K562 (cell line): ENCODE measurements around the gene SLC25A11. TPM values are rescaled to one million over a fixed set of nuclear protein-coding genes. Genes with fewer than 3 reads are reported as not detected.

Experiments used
- ARNT ChIP-seq, 2 experiments: fragments of 450-650 bp; IDR thresholded peaks; 2 replicates each; pipeline ENCODE4 v1.6.1; 2016; ENCODE audit warnings: mild to moderate bottlenecking in 1 of 2
- BACH1 ChIP-seq: fragments of 200-800 bp; sonication (Bioruptor generic); IDR thresholded peaks from 2 replicates; pipeline ENCODE4 v1.6.1; 2016; ENCODE audit warnings: missing genetic modification characterization, missing compliant biosample characterization
- C11orf30 ChIP-seq: fragments of 450-650 bp; IDR thresholded peaks from 2 replicates; pipeline ENCODE4 v1.6.1; 2016; ENCODE audit warnings: low read depth, mild to moderate bottlenecking
- MYBL2 ChIP-seq, 2 experiments: fragments of 450-650 bp in 1 of 2; sonication (generic) in 1 of 2; formaldehyde crosslinking in 1 of 2; IDR thresholded peaks; 2 replicates each; pipeline versions ENCODE4 v1.6.1 to v1.8.1; 2017 to 2022; ENCODE audit warnings: borderline replicate concordance in 1 of 2, inconsistent platforms in 1 of 2, low read depth in 1 of 2, mild to moderate bottlenecking in 1 of 2, missing genetic modification reagents in 1 of 2, moderate library complexity in 1 of 2
- NELFE ChIP-seq: IDR thresholded peaks from 2 replicates; pipeline ENCODE4 v1.6.1; 2011; ENCODE audit warnings: mild to moderate bottlenecking; ENCODE audit not compliant: insufficient read depth, insufficient read length
- PHB ChIP-seq: fragments of 250-450 bp; sonication (Bioruptor Pico); IDR thresholded peaks from 2 replicates; pipeline ENCODE4 v1.5.0; 2021
- PHF8 ChIP-seq: fragments of 200-600 bp; sonication (generic); IDR thresholded peaks from 2 replicates; pipeline ENCODE4 v1.6.1; 2012; ENCODE audit warnings: mixed run types, mild to moderate bottlenecking, inconsistent platforms, low read length, moderate library complexity, borderline replicate concordance
- TAF9B ChIP-seq: fragments of 450-650 bp; IDR thresholded peaks from 2 replicates; pipeline ENCODE4 v1.6.1; 2018; ENCODE audit warnings: mild to moderate bottlenecking; ENCODE audit not compliant: partially characterized antibody
- TCF7L2 ChIP-seq: fragments of 150-350 bp; IDR thresholded peaks from 2 replicates; pipeline ENCODE4 v1.6.1; 2016; ENCODE audit warnings: low read depth, mild to moderate bottlenecking, low read length, moderate library complexity
- ZNF347 ChIP-seq: fragments of 450-650 bp; formaldehyde crosslinking; IDR thresholded peaks from 2 replicates; pipeline ENCODE4 v1.4.0; 2020; ENCODE audit warnings: low read depth, mild to moderate bottlenecking, moderate library complexity
- polyA plus RNA-seq, 8 experiments: library from polyadenylated mRNA; depleted of rRNA in 4 of 8; stranded (reverse) in 5 of 8; unstranded in 3 of 8; fragments of >200 nt; fragmentation: Nextera tagmentation in 2 of 8; fragmentation: Illumina TruSeq in 1 of 8; extraction: Ambion mirVana in 2 of 8; extraction: Trizol in 1 of 8; gene quantifications; 2 replicates each; pipeline versions ENCODE4 v1.2.1 to v1.2.3, GENCODE V29; 2011 to 2014; ENCODE audit warnings: inconsistent platforms in 1 of 8, missing spikeins in 1 of 8
- total RNA-seq, 7 experiments: library from RNA; depleted of rRNA in 6 of 7; stranded (reverse); fragments of >200 nt in 6 of 7; fragmentation: Illumina TruSeq in 2 of 7; extraction: Trizol in 2 of 7; gene quantifications; 2 replicates each; pipeline versions ENCODE4 v1.2.1 to v1.2.3, GENCODE V29; 2011 to 2021; ENCODE audit warnings: low replicate concordance in 1 of 7
- TF ChIP-seq, protein P1 (sequence below), 3 experiments: IDR thresholded peaks in 2 of 3; conservative IDR thresholded peaks in 1 of 3; 2 replicates each; pipeline ENCODE4 v1.5.1; 2011 to 2012; ENCODE audit warnings: low read length in 3 of 3, mild to moderate bottlenecking in 3 of 3, control low read depth in 2 of 3, improper control_type of control experiment in 1 of 3, inconsistent platforms in 1 of 3, low read depth in 1 of 3, mixed read lengths in 1 of 3, moderate library complexity in 1 of 3; ENCODE audit not compliant: insufficient read depth in 2 of 3
- TF ChIP-seq, protein P2 (sequence below), 2 experiments: fragments of 450-650 bp in 1 of 2; sonication (generic) in 1 of 2; formaldehyde crosslinking in 1 of 2; IDR thresholded peaks in 1 of 2; conservative IDR thresholded peaks in 1 of 2; 2 replicates each; pipeline versions ENCODE4 v1.6.1 to v1.8.1; 2016 to 2023; ENCODE audit warnings: mild to moderate bottlenecking in 2 of 2, moderate library complexity in 2 of 2, inconsistent platforms in 1 of 2, missing genetic modification reagents in 1 of 2
- TF ChIP-seq, protein P3 (sequence below): fragments of 250-450 bp; sonication (Bioruptor Pico); IDR thresholded peaks from 2 replicates; pipeline ENCODE4 v1.5.0; 2022; ENCODE audit warnings: mild to moderate bottlenecking
- TF ChIP-seq, protein P4 (sequence below): fragments of 150-350 bp; conservative IDR thresholded peaks from 2 replicates; pipeline ENCODE4 v1.6.1; 2014; ENCODE audit warnings: low read length
- TF ChIP-seq, protein P5 (sequence below): fragments of 450-650 bp; IDR thresholded peaks from 2 replicates; pipeline ENCODE4 v1.7.0; 2016; ENCODE audit warnings: borderline replicate concordance

Gene SLC25A11
- total and polyA plus RNA-seq, 9 of the 15 experiments (the other 6 are each of a cell fraction or from before 2014, with no cell fraction given), result 3.1 to 56.7 (median 32.9) TPM

DNA sequence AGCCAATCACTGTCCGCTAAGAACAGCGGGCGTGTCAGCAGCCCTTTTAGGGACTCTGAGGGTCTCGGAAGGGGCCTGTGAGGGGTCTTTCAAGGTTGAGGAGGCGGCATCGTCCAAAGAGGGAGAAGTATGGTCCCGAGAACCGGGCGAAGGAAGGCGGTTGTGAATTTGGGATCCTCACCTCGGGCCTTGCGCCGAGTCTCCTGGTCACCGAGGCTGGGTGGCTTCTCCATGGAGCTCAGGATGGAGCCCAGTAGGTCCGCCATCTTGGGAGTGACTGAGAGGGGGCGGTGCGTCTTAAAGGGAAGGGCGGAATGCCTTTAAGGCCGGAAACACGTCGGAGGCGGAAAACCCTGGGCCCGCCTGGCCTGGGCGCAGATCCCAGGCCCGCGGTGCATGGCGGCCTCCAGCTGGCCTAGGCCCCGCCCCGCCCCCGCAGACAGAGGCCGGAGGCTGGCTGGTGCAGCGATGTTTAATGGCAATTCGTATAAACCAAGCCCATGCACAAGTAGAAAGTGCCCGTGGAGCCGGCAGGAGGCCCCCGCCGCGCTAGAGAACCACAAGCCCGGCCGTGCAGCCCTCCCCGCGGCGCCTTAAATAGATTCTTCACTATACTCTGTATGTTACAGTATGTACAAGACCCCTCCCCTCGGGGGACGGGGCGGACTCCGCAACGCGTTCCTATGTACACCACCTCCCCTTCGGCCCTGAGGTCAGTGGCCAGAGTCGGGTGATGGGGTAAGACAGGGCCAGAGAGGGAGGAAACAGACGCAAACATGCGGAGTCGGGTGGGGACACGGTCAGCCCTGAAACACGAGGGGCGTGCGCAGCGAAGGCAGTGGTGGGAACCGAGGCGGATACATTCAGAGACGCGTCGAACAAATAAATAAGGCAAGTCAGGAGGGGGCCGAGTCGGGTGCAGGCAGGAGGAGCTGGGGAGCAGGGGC, 28.0 kb upstream of the SLC25A11 start, which contains the start of gene SPAG7 (continued):
- TF ChIP-seq, protein P1, sequence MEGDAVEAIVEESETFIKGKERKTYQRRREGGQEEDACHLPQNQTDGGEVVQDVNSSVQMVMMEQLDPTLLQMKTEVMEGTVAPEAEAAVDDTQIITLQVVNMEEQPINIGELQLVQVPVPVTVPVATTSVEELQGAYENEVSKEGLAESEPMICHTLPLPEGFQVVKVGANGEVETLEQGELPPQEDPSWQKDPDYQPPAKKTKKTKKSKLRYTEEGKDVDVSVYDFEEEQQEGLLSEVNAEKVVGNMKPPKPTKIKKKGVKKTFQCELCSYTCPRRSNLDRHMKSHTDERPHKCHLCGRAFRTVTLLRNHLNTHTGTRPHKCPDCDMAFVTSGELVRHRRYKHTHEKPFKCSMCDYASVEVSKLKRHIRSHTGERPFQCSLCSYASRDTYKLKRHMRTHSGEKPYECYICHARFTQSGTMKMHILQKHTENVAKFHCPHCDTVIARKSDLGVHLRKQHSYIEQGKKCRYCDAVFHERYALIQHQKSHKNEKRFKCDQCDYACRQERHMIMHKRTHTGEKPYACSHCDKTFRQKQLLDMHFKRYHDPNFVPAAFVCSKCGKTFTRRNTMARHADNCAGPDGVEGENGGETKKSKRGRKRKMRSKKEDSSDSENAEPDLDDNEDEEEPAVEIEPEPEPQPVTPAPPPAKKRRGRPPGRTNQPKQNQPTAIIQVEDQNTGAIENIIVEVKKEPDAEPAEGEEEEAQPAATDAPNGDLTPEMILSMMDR (IDR thresholded peaks at IDR 0.05 in 2 of 3, conservative IDR thresholded peaks at IDR 0.05 in 1 of 3; ENCODE audit: insufficient read depth in 2 of 3, low read depth in 1 of 3, low read length in 3 of 3), result no peak; a peak in 1 of 6 replicates
- TF ChIP-seq, protein P2, sequence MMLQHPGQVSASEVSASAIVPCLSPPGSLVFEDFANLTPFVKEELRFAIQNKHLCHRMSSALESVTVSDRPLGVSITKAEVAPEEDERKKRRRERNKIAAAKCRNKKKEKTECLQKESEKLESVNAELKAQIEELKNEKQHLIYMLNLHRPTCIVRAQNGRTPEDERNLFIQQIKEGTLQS (IDR thresholded peaks at IDR 0.05), result no peak
- TF ChIP-seq, protein P2 (CRISPR knock-in tag; conservative IDR thresholded peaks at IDR 0.05), result no peak
- TF ChIP-seq, protein P3, sequence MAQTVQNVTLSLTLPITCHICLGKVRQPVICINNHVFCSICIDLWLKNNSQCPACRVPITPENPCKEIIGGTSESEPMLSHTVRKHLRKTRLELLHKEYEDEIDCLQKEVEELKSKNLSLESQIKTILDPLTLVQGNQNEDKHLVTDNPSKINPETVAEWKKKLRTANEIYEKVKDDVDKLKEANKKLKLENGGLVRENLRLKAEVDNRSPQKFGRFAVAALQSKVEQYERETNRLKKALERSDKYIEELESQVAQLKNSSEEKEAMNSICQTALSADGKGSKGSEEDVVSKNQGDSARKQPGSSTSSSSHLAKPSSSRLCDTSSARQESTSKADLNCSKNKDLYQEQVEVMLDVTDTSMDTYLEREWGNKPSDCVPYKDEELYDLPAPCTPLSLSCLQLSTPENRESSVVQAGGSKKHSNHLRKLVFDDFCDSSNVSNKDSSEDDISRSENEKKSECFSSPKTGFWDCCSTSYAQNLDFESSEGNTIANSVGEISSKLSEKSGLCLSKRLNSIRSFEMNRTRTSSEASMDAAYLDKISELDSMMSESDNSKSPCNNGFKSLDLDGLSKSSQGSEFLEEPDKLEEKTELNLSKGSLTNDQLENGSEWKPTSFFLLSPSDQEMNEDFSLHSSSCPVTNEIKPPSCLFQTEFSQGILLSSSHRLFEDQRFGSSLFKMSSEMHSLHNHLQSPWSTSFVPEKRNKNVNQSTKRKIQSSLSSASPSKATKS (CRISPR knock-in tag), result no peak
- TF ChIP-seq PHF8 (peak; percentile 58), ZNF347 (no peak), NELFE (no peak), BACH1 (tag) (no peak), ARNT (IDR thresholded peaks at IDR 0.05) (no peak), PHB (CRISPR knock-in tag) (no peak), C11orf30 (peak; percentile 56; the same call in 1 of the 2 replicates), TAF9B (peak; percentile 79), MYBL2 (IDR thresholded peaks at IDR 0.05; ENCODE audit: low read depth) (no peak), MYBL2 (CRISPR knock-in tag; IDR thresholded peaks at IDR 0.05; ENCODE audit: borderline replicate concordance) (no peak), TCF7L2 (no peak)
- TF ChIP-seq, protein P4, sequence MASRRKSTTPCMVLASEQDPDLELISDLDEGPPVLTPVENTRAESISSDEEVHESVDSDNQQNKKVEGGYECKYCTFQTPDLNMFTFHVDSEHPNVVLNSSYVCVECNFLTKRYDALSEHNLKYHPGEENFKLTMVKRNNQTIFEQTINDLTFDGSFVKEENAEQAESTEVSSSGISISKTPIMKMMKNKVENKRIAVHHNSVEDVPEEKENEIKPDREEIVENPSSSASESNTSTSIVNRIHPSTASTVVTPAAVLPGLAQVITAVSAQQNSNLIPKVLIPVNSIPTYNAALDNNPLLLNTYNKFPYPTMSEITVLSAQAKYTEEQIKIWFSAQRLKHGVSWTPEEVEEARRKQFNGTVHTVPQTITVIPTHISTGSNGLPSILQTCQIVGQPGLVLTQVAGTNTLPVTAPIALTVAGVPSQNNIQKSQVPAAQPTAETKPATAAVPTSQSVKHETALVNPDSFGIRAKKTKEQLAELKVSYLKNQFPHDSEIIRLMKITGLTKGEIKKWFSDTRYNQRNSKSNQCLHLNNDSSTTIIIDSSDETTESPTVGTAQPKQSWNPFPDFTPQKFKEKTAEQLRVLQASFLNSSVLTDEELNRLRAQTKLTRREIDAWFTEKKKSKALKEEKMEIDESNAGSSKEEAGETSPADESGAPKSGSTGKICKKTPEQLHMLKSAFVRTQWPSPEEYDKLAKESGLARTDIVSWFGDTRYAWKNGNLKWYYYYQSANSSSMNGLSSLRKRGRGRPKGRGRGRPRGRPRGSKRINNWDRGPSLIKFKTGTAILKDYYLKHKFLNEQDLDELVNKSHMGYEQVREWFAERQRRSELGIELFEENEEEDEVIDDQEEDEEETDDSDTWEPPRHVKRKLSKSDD, result no peak
- TF ChIP-seq, protein P5, sequence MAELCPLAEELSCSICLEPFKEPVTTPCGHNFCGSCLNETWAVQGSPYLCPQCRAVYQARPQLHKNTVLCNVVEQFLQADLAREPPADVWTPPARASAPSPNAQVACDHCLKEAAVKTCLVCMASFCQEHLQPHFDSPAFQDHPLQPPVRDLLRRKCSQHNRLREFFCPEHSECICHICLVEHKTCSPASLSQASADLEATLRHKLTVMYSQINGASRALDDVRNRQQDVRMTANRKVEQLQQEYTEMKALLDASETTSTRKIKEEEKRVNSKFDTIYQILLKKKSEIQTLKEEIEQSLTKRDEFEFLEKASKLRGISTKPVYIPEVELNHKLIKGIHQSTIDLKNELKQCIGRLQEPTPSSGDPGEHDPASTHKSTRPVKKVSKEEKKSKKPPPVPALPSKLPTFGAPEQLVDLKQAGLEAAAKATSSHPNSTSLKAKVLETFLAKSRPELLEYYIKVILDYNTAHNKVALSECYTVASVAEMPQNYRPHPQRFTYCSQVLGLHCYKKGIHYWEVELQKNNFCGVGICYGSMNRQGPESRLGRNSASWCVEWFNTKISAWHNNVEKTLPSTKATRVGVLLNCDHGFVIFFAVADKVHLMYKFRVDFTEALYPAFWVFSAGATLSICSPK, result peak; percentile 99
